A172 (cell line): ENCODE measurements around the gene CHN1. TPM values are rescaled to one million over a fixed set of nuclear protein-coding genes. Genes with fewer than 3 reads are reported as not detected.

Source experiments
- DNase-seq: peaks from one replicate; pipeline ENCODE4 v3.0.0-alpha.2; 2015; ENCODE audit warnings: low spot score
- total RNA-seq: library from RNA; depleted of rRNA; stranded (reverse); fragments of >200 nt; shearing (Covaris generic); gene quantifications from 2 replicates; pipeline ENCODE4 v1.2.3, GENCODE V29; 2014

CHN1 gene
- total RNA-seq, 1 experiment from 2014 or later: 41.3 TPM

DNA sequence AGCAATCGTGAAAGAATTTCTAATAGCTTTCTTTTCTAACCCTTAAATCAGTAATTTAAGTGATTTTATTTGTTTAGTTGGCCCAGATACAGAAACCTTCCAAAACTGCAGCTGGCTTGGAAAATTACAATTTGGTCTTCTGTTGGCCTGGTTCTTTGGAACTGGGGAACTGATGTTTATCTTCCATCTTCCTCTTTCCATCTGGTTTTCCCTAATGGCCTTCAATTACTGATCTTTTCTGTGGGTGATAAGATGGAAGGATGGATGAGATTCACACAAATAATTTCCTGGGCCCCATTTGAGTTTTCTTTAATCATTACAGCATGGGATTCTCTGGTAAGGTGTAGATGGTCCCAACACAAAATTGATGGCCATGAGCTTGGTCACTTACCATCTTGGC lies 134.4 kb downstream of the CHN1 start:
- no peak for DNase-seq

- no peak for DNase-seq
These were observed 136.3 kb downstream of the CHN1 start for GRCh38 chr2:174868878-174869277.

DNA sequence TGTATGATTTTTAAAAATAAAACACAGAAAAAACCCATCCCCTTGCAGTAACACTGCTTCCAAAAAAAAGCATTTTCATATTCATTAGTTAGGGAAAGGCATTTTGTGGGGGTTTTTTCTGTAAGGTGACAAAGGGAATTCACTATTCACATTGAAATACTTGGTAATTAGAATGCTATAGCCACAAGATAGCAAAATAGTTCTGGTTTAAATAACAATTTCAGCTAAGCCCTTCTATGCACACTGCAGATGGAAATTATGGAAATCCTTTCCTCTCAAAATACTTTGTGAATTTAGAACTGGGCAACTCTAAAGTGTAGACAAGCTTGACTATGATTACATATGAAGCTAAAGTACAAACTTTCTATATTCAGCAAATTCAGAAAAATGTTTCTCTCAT lies 138.8 kb downstream of the CHN1 start:
- DNase-seq: no peak

GRCh38 chr2:174863183-174863582 lies 142.0 kb downstream of the CHN1 start:
- no peak for DNase-seq

DNA sequence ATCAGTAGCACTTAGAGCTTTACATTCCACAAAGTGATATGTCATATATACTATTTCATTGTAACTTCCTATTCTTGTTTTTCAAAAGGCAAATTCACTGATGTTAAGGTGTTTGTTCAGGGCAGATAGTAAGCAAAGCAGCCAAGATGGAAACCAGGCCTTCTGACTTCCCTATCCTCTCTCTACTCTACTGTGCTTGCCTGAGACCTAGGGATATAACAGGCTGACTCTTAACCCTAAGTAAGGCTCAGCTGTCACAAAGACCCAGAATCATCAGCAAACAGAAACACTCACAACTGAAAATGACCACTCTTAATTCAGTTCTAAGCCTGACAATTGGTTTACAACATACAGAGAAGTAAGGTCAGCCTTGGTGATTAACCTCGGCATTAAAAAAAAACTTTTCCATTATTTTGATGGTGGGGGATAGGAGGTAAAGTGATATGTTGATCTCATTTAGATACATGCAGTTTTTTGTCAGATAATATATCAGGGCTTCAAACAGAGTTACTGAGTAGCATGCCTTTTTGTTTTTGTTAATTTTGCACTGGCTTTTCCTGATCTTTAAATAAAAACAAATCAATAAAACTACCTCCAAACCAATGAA lies 145.5 kb downstream of the CHN1 start:
- DNase-seq: no peak

- no peak for DNase-seq
These were observed 146.4 kb downstream of the CHN1 start for GRCh38 chr2:174858745-174859144.

DNA sequence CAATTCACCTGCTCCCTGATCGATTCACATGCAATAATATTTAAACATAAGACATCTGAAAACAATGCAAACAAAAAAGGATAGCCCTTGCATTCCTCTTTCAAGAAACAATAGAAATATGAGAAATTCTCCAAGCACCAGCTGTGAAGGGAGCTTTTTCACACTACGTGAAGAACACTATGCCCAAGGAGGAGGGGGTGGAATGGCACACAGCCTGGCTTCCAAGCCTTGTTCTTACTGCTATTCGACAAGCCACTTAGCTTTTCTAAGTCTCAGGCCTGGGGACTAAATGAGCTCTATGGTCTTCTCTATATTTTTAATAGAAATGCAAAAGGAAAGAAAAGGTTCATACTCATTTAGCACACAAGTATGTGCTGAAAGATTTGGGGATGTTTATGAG lies 148.7 kb downstream of the CHN1 start:
- DNase-seq: no peak

DNA sequence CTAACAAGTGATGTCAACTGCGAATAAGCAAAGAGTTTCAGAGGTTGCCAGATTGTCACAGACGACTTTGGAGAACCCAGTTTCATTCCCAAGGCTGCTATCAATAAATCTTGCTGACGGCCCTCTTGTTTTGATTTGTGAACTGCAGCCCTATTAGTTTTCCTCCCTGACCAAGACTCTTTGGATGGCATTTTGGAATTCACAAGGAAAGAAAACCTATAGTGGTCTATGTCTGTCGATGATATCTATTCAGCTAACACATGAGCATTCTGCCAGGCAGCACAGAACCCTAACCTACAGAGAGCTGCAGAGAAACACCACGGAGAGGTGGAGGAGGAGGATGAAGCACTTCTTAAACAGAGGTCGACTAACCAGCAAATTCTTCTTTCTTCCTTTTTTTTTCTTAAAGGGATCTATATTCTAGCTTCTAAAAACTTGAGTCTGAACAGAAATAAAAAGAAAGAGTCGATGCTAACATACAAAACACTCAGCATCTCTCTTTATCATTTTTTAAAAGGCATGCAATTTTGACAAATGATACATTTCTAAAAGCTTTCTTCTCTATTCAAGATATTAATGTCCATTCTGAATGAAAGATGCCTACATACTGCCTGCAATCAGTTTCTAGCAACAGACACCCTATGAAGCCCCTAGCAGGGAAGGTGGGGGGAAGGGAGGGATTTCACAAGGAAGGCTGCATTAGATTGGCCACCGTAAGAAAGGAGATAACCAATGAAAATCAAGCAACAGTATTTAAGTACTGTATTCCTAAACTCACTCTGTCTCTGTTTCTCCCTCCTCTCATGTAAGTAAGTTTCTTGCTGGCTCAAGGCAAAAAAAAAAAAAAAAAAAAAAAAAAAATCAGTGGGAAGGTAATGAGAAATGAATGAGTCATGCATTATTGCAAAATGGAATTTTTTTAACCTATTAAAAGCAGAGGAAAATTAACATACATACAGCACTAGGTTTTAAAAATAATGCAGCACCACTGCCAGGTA lies 157.9 kb downstream of the CHN1 start:
- peak; percentile 60 for DNase-seq

- no peak for DNase-seq
These were observed 159.0 kb downstream of the CHN1 start for GRCh38 chr2:174846218-174846617.

DNA sequence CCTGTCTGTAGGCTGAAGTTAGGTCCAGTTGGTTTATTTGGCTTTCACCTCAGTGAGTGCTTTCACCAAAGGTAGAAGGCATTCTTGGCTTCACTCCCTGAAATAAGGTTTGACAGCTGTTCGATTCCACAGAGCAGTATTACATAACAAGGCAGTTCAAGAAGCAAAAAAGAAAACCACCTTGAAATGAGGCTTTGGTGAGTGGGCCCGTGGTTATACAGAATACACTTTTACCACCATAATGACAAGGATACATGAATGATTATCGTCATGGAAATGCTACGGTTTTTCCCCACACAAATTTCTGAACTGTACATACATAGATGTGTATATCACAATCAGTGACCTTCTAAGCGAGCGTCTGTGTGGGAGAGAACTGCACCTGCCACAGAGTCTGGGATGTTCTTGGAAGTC lies 160.9 kb downstream of the CHN1 start:
- DNase-seq: no peak

- no peak for DNase-seq
These were observed 162.7 kb downstream of the CHN1 start for GRCh38 chr2:174842496-174842895.

- DNase-seq: no peak
These were observed 163.2 kb downstream of the CHN1 start for GRCh38 chr2:174841936-174842335.

DNA sequence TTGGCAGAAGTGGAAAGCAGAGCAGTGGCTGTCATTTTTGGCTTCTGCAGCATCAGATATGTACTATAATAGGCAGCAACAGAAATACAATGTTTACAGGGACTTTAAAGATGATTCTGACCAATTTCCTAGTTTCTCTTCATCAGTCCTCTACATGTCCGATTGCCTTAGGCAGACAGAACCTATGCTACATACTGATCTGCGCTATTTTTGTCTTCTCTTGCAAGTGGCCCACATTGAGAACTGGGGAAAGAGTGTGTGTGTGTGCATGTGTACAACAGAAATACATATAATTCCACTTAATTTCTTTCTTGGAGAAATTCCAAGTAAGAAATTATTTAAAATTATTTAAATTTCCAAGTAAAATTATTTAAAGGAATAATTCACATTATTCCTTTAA lies 163.8 kb downstream of the CHN1 start:
- no peak for DNase-seq

DNA sequence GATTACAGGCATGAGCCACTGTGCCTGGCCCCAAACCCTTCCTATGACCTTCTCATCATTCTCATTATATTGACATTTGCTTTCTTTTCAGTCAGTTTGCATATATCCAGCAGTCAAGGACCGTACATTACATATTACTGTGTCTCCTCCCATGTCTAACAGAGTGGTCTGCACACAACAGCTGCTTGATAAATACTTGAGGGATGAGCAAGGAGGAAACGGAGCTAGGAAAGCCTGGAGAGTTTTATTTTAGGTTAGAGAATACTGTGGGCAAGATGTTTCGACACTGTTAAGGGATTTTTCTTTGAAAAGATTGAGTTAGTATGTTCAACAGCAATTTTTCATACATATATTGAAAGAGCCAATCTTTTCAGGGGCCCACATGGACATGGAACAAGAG lies 164.7 kb downstream of the CHN1 start:
- no peak for DNase-seq

DNA sequence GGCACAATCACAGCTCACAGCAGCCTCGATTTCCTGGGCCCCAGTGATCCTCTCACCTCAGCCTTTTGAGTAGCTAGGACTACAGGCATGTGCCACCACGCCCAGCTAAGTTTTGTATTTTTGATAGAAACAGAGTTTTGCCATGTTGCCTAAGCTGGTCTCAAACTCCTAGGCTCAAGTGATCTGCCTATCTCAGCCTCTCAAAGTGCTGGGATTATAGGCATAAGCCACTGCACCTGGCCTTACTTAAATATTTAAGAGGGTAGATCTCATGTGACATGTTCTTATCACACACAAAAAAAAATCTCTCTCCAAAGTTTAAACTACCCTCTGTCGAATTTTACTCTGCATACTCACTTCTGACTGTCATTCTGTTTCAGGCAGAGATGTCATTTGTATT lies 165.5 kb downstream of the CHN1 start:
- DNase-seq: no peak

DNA sequence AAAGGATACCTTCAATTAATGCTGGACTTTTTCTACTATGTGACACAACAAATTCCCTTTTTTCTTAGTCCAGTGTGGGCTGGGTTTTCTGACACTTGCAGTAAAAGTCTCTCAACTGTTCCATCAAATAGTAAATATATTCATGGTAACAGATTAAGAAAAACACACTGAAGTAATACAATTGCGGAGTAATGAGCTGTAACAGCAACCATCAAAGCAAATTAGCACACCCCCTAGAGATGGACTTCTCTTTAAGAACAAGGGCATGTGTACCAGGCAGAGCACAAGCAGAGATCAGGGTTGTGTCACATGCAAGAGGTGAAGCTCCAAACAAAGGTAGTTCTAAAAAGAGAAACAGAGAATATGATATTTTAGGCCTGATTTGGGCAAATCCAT lies 168.2 kb downstream of the CHN1 start:
- no peak for DNase-seq

DNA sequence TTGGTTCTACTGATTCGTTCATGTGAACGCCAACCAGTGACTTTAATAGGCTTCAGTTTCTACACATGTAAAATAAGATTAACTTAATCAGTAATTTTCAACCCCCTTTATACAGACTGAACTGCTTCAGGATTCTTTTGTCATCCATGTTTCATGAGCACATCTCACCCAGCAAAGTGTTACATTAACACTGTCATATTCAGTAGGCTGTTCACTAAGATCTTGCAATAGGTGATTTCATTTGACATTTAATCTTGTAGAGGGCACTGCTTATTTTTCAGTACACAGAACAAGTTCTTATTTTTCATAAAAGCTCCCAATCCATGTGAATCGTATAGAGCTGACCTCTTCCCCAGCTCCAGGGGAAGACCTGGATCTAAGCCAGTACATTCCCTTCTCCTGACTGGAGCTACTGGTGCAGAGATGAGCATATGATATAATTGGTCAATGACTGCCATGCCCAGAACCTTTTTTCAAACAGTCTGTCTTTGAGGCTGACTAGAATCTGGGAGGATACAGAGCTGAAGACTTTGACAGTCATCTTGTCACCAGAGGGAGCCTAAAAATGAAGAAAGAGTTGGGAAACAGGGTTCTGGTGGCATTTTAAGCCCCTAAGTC lies 168.7 kb downstream of the CHN1 start:
- DNase-seq: peak; percentile 92

GRCh38 chr2:174835797-174836255 lies 169.4 kb downstream of the CHN1 start:
- DNase-seq: peak; percentile 32

GRCh38 chr2:174833737-174834136 lies 171.4 kb downstream of the CHN1 start:
- no peak for DNase-seq

- DNase-seq: no peak
These were observed 174.6 kb downstream of the CHN1 start for GRCh38 chr2:174830561-174830960.

DNA sequence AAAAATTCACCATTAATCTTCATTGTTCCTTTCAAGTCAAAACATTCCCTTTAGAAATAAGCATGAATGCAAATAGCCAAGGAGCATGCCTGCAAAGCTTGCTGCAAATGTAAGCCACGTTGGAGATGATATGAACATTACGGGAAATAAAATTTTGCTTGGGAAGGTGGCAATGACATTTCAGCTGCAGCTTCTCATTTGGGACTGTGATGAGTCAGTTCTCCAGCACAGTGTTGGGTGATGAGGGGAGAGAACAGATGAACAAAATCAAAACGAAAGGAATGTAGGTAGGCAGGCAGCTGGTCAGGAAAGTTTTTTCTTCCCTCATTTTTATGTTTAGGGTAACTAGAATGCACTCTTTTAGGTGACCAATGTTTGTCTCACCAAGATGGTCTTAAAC lies 175.6 kb downstream of the CHN1 start:
- no peak for DNase-seq
